Retina (tissue), 1 donor: ENCODE measurements around the gene ARMH1.
"Not testable (repeated sequence)": the region's sequence is repeated elsewhere in the genome, so short reads cannot be mapped to it uniquely, and the experiment has no call there.

Source experiments
- DNase-seq: peaks from one replicate; pipeline ENCODE4 v3.0.0-alpha.2; 2016

ARMH1 gene

DNA sequence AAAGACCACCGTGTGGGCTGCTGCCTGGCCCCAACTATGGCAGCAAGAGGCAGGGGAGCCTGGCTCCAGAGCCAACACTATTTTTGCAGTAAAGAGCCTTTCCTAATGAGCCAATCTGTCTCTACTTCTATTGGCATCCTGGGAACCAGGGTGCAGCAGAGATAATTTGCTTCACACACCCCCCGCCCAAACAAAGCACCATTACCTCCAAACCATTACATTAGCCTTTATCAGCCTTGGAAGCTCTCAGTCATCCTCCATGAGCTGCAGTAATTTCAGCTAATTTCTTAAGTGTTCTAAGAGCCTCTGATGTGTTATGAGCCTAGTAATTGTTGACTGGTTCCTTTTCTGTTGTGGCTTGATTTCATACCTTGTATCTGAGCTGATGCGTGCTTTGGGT is 21.6 kb downstream of the ARMH1 start:
- no peak for DNase-seq

DNA sequence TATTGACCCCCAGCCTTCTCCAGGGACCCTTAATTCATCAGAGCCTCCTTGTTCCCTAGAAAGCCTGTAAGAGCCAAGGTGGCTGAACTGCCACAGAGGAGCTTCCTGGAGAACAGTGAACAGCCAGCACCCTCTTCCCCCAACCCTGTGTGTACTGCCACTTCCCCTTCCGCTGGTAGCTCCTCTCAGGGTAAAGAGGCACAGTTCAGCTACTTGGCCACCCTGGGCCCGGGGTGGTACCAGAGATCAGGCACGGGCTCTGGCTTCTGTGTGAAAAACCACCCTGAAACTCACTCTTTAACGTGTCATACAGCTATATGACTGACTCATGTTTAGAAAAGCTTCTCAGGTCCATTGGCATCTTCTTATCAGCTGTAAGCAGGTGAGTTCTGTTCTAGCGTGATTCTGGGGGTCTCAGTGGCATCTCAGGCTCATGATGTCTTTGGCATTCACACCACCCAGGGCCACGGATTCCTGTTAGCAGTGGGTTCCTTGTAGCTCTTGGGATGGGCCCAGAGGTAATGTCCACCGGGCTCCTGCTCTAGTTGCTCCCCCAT is 22.4 kb downstream of the ARMH1 start:
- no peak for DNase-seq

DNA sequence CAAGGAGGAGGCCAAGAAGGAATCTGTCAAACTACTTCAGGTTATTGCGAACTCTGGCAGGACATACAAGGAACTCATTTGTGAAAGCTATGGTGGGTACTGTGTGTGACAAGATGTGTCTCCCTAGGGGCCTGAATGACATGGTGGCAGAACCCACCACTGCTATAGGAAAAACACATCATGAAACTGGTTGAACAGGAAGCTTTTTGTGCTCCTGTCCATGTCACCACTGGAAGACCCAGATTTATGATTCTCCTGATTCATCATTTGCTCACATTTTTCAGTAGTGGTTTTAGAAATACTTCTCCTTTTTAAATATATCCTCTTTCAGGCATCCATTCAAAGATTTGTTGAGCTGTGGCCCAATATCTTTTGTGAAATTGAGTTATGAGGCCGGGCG is 23.6 kb downstream of the ARMH1 start:
- DNase-seq, result no peak

DNA sequence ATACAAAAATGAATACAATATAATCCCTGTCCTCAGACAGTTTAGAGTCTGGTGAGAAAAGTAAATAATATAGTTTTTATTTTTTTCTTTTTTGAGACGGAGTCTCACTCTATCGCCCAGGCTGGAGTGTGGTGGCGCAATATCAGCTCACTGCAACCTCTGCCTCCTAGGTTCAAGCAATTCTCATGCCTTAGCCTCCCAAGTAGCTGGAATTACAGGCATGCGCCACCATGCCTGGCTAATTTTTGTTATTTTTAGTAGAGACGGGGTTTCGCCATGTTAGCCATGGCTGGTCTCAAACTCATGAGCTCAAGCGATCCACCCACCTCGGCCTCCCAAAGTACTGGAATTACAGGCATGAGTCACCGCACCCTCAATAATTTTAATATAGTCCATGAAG is 24.9 kb downstream of the ARMH1 start:
- not testable (repeated sequence) for DNase-seq

DNA sequence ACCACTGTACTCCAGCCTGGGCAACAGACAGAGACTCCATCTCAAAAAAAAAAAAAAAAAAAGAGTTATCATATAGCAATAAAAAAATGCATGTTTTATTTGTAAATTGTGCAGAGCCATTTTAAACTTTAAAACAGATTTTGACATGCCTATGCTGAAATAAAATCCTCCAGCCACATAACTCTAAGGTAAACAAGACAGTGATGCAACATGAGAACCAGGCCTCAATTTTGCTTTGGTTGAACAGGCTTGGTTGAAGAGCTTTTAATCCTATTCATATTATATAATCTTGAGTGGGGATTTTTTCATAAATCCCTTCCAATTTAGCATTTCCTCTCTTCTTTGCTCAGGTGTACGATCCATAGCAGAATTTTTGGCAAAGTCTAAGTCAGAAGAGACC is 26.1 kb downstream of the ARMH1 start:
- DNase-seq, result no peak

DNA sequence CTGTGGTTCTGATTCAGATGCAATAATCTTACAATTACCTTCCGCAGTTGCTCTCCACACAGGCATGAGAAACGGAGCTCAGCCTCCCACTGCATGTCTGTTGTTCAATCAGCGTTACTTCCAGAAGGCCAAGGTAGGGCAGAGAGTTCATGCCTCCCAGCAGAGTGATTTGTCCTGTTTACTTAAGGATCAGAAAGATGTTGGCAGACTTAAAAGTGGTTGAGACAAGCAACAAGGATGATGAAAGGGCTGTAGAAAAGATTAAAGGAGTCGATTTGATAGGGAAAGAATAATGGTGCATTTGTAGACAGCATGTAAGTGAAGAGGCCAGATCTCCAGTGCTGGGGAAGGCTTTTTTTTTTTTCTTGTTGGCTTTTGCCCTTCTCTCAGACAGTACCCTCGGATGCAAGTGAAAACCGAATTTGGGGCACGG is 26.6 kb downstream of the ARMH1 start:
- DNase-seq, result no peak

DNA sequence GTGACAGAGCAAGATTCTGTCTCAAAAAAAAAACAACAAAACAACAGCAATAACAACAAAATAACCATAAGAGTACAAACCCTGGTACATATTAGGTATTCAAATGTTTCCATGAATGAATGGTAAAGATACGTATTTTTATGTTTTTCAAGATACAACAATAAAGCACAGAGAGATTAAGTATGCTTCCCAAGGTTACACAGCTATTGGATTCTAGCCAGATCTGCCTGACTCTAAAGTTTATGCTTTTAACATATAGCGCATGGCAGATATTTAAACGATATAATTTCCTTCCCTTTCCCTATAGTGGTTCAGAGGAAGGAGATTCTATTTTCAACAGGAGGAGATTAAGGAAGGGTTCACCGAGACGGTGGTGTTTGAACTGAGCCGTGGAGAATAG is 31.0 kb downstream of the ARMH1 start:
- no peak for DNase-seq

DNA sequence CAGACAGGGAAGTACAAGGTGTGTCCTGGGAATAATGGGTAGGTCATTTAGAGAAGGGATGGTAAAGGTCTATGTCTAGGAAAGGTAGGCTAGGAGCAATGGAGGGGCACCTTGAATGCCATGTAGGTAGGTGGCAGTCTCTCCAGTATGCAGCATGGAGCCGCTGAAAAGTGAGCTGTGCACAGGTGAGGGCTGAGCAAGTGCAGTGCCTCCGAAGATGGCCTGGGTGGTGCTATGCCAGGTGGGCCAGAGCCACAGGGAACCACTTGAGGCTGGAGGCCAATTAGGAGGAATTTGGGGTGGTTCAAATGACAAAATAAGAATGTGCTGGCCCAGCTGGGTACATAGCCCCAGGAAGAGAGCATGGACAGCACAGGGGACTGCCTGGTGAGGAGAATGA is 31.4 kb downstream of the ARMH1 start:
- DNase-seq, result no peak

DNA sequence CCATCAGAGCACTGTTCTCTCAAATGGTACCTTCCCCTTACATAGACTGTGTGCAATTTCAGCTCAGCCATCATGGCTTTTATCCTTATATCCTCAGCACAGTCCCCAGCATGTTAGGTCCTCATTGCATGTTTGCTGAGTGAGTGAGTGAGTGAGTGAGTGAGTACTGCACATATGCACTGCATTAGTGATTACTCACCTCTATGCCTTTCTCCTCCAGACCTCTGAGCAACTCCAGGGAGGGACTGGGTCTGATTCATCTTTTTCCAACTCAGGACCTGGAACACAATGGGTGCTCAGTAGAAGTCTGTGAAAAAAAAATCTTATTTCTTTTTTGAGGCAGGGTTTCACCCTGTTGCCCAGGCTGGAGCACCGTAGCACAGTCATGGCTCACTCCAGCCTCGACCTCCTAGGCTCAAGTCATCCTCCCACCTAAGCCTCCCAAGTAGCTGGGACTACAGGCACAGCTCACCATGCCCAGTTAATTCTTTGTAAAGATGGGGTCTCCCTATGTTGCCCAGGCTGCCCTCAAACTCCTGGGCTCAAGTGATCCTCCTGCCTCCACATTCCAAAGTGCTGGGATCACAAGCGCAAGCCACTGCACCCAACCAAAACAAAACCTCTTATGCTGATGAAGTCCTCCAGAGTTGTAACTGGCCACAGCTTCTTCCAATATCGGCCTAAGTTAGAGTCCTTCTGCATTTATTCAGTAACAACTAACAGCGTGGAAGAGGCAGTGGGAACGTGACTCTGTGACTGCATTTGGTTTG is 32.8 kb downstream of the ARMH1 start:
- no peak for DNase-seq

DNA sequence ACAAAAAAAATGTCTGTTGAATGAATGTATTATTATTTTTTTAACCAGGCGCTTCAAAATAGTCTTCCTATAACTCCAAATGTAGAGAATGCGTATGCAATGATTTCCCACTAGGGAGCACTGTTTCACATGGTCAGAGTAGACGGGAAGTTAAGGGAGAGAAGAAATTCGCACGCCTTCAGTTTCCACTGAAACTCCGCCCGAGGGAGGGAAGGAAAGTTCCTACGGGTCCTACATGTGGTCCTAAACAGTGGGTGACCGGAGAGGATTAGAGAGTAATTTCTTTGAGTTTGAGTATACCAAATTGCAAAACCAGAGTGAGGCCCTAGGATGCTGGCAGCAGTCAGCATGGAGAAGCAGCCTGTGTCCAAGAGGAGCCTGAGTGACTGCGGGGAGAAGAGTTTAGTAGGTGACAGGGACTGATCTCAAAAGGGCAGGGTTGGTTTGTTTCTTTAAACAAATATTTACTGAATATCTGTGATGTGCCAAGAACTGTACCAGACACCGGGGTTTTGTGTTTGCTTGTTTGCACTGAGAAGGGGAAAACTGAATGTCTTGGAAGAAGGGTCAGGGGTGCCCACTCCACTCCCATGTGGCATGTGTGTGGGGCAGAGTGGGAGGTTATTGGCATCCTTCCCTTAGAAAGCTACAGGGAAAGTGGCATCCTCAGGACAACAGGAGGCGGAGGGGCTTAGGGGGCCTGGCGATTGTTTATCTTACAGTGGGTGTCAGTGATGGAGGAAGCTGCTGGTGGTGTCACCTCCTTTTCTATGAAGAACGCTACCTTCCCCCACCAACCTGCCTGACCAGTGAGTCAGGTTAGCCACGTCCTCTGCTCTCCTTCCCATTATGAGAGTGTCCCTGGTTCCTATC is 33.7 kb downstream of the ARMH1 start:
- no peak for DNase-seq

DNA sequence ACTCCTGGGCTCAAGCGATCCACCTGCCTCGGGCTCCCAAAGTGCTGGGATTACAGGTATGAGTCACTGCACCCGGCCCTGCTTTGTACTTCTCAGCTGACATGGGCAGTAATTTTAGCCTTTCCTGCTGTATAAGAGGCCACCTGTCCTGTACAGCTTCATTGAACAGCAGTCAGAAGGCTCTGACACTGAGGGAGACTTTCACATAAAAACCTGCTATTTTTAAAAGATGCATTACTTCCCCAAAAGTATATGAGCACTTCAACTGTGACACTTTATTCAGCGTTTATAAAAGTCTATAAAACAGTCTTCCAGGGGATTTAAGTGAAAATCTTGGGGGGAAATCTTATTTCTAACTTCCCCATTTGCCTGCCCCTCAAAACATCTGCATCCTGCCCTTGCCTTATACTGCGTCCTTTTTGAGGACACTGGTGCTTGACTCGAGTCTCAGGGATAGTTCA is 38.8 kb downstream of the ARMH1 start:
- DNase-seq, result no peak

DNA sequence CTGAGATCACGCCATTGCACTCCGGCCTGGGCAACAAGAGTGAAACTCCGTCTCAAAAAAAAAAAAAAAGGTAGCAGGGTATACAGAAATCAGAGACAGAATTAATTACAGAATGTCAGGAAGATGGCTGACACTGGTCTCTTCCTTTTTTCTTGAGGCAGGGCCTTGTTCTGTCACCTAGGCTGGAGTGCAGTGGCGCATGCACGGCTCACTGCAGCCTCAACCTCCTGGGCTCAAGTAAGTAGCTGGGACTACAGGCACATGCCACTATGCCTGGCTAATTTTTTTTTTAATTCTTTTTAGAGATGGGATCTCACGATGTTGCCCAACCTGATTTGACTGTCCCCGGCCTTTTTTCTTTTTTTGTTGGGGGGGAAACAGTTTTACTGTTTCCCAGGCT is 40.0 kb downstream of the ARMH1 start:
- no peak for DNase-seq

DNA sequence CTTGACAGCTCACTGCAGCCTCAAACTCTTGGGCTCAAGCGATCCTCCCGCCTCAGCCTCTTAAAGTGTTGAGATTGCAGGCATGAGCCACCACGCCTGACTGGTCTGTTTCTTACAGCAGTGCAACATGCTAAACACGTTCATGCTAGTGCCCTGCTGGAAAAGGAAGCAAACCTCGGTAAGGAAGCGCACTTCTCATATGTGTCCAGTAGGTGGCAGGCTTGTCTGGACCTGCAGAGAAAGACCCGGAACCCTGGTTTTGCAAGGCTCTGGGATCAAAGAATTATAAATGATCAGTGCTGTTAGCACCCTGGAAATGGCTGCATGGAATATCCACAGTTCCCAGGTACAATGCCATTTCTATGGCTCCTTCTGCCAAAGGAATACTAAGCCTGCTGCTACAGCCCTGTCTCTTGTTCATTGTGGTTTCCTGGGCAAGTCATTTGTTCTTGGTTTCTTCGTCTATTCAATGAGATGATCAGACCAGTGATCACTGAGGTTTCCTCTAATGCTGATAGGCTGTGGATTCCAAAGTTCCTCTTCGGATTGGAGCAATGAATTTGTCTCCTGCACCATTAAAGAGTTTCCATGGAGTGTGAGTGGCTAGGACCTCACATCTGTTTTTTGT is 40.5 kb downstream of the ARMH1 start:
- peak; percentile 81 for DNase-seq

DNA sequence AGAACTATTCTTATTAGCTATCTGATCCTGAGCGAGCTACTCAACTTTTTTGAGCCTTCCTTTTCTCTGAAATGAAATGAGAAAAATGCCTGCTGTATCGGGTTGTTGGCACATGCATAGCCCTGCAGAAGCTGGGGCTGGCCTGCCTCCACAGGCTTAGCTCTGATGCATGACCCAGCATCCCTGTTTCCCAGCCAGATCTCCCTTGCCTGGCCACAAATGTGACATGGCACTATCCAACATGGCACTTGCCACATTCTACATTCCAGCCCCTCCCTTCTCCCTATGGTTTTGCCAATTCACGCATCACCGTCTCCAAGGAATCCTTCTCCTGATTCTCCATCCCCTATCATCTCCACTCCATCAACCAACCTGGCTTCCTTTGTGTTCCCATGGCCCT is 42.6 kb downstream of the ARMH1 start:
- DNase-seq, result no peak

DNA sequence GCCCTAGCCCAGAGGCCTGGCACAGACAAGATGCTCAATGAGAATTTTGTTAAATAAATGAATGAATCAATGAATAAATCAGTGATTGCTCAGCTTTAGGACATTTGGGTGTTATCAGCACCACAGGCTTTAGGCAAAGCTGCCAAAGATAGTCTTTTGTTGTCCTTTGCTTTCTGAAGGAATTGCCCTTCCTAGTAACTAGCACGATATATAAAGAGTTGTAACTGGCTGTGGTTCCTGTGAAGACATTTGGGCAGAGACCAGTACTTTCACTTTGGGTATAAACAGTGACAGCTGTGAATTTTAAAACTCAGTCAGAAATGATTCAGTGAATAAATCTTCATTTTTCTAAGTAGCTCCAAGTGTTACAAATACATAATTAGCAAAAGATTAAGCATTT is 43.1 kb downstream of the ARMH1 start:
- DNase-seq, result no peak

DNA sequence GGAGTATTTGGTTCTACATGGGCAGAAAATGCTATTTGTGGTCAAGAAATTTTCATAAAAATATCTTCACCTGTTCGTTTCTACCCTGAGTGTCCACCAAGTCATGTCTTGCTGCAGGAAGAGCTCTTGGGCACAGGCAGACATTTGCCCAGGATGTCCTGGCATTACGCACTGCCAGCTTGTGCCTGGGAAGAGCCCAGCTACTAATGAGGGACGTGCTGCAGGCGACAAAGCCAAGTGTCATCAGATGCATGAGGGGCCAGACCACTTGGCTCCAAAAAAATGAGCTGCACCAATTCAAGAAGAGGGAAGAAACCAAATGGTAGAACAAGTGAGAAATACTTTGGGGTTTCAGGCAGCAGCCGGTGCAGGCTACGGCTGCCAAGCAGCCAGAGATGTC is 43.6 kb downstream of the ARMH1 start:
- no peak for DNase-seq

DNA sequence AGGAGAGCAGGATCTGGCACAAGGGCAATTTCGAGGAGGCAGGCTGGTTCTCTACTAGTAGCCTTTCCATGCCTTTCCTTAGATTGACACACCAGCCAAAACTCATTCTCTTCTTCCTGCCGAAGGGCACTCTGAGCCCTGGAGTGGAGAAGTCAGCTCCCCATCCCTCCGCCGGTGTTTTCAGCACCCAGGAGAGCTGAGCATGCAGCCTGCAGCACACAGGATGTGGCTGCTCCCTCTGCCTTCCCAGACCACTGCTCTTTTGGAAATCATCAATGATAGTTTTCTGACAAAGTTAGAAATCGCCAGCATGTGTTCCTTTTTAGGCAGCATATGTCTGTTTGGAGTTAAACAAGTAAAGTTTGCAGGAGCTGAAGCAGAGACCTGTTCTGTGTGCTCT is 44.8 kb downstream of the ARMH1 start:
- no peak for DNase-seq

DNA sequence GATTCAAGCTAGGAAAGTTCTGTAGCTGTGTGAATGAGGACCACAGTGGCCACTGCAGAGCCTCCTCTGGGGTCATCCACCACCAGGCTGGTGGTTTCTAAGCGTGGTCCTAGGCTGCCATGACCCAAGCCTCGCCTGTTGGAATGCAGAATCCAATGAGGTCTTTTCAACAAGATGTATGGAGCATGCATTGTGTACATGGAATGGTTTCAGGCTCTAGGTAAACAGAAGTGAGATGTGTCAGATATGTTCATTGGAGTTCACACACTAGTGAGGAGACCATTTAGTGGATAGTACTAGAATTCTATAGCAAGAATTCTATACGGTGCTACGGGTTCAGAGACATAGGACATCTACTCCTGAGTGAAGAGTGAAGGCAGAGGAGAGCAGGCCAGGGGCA is 45.8 kb downstream of the ARMH1 start:
- no peak for DNase-seq

DNA sequence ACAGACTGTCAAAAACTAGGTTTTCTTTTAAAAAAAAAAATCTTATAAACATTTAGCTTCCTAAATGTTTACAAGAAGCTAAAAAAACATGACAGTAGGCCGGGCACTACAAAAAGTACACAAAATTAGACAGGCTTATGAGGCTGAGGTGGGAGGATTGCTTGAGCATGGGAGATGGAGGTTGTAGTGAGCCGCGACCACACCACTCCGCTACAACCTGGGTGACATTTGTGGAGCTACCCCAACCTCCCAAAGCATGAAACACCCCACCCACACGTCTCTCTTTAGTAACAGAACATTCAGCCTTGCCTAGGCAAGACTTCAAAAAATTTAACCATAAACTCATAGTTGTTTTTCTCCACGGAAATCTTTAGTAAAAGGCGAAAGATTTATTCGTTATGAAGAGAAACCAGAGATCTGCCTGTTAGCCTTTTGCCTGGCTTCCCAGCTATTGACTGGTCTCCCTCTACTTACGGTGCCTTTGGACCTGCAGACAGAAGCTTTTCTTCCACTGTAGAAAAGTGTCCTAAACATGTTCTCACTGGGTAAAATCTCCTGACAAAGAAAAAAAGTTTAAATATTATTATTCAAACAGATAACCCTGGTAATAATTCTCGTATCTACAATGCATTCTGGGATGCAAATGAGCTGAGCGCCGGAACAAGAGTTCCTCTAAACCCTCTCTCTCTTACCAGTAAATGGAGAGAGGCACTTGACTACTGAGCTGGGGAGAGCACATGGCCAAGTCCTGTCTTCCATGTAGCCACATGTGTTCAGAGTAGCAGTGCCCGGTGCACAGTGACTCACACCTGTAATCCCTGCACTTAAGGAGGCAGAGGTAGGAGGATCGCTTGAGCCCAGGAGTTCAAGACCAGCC is 47.2 kb downstream of the ARMH1 start:
- no peak for DNase-seq

DNA sequence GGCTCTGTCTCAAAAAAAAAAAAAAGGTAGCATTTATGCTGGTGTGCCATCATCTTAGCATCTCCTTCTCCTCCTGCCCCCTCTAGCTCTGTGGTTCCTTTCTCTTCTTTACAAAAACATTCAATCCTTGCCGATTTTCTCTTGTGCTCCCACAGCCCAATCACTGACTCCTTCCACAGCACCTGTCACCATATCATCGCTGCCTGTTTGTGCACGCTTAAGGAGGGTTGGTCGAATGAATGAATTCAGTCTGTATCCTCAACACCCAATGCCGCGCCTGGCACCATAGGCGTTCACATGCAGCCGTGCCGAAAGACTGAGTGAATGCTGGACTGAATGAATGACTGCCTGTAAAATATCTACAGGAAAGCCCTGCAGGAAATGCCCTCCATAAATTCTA is 48.5 kb downstream of the ARMH1 start:
- DNase-seq, result no peak

DNA sequence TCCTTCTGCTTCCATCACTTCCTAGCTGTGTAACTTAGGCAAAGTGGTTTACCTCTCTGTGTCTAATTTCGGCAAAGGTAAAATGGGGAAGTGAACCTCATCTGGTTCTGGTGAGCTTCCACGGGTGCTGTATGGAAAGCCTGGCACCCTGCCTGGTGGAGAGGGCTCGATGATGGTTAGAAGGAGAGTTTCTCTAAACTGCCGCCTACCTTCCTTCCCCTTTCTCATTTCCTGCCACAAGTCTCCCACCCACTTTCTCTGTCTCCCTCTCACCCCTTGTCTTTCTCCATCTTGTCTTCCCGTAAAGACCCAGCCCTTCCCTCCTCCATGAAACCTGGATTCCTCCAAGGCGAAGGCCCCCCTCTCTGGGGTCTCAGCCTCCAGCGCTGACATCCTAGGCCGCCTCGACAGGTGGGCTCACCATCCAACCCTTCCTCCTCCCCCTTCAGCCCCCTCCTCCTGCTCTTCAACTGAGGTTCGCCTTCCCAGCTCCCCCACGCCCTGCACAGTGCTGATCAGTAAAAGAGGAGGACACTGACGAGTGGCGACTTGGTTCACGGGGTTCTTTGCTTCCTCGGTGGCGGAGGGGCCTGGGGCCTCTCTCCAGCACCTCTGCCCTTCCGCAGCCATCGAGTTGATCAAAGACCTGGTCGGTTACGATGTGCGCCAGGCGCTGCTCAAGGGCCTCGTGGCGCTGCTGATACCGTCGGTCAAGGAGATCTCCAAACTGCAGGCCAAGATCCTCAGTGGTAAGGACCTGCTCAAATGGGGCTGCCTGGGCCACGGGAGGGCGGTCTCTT is 49.2 kb downstream of the ARMH1 start:
- DNase-seq, result no peak
